Tibial nerve (tissue), 4 donors: ENCODE measurements around the gene GPC4. TPM values are rescaled to one million over a fixed set of nuclear protein-coding genes. Genes with fewer than 3 reads are reported as not detected.

Experiments used
- DNase-seq, 2 donors: peaks; one replicate each; pipeline ENCODE4 v3.0.0-alpha.2; 2019; ENCODE audit warnings: low spot score in 2 of 2
- H3K27ac ChIP-seq, 4 donors: fragments of 200-600 bp; sonication (generic) in 3 of 4; one replicate each; pipeline ENCODE4 v1.5.1; 2017 to 2019; ENCODE audit warnings: mild to moderate bottlenecking in 1 of 4
- H3K27me3 ChIP-seq, 2 donors: fragments of 200-600 bp; sonication (generic) in 1 of 2; one replicate each; pipeline versions ENCODE4 v1.5.1 to v1.6.0; 2017 to 2019
- H3K36me3 ChIP-seq, 3 donors: fragments of 200-600 bp; sonication (generic); one replicate each; pipeline ENCODE4 v1.5.1; 2018 to 2019
- H3K4me1 ChIP-seq, 4 donors: fragments of 200-600 bp; sonication (generic) in 3 of 4; one replicate each; pipeline ENCODE4 v1.5.1; 2017 to 2019
- H3K4me3 ChIP-seq, 4 donors: fragments of 200-600 bp; sonication (generic) in 3 of 4; one replicate each; pipeline ENCODE4 v1.5.1; 2017 to 2019; ENCODE audit warnings: mild to moderate bottlenecking in 1 of 4, moderate library complexity in 1 of 4
- H3K9me3 ChIP-seq, 4 donors: fragments of 200-600 bp; sonication (generic) in 3 of 4; one replicate each; pipeline ENCODE4 v1.5.1; 2017 to 2019
- EP300 ChIP-seq, 2 donors: sonication (generic); formaldehyde crosslinking; IDR thresholded peaks; one replicate each; pipeline ENCODE4 v1.6.1; 2017; ENCODE audit warnings: antibody characterized with exemption in 2 of 2, mild to moderate bottlenecking in 1 of 2
- POLR2A ChIP-seq, 2 donors: fragments of 450-650 bp; IDR thresholded peaks; one replicate each; pipeline ENCODE4 v1.6.1; 2017; ENCODE audit warnings: antibody characterized with exemption in 2 of 2, mild to moderate bottlenecking in 2 of 2, moderate library complexity in 2 of 2
- WGBS, 2 donors: methylation state at CpG; one replicate each; pipeline ENCODE4 v1.1.5; 2018; 5-methylcytosine and 5-hydroxymethylcytosine counted together
- total RNA-seq, 4 donors: library from RNA; depleted of rRNA; stranded (reverse); fragments of >200 nt; gene quantifications; one replicate each; pipeline ENCODE4 v1.1.0, GENCODE V29; 2016
- TF ChIP-seq, protein P1 (sequence below), 5 experiments: fragments of 200-600 bp in 3 of 5; fragments of 450-650 bp in 2 of 5; sonication (generic) in 3 of 5; IDR thresholded peaks; one replicate each; pipeline ENCODE4 v1.5.1; 2016 to 2019; ENCODE audit warnings: antibody characterized with exemption in 5 of 5, mild to moderate bottlenecking in 3 of 5, moderate library complexity in 2 of 5

GPC4 gene
- total RNA-seq, 4 donors from 2014 or later, result 13.2 to 29.1 (median 25.5) TPM

GRCh38 chrX:133389975-133390374 lies 25.3 kb downstream of the GPC4 start:
- no peak overlapping the region for H3K27ac ChIP-seq
- no peaks in the 10 kb centered on the region for H3K9me3 ChIP-seq
- no peaks in the 10 kb centered on the region for H3K36me3 ChIP-seq
- TF ChIP-seq POLR2A (IDR thresholded peaks at IDR 0.05), result no peak
- TF ChIP-seq EP300 (IDR thresholded peaks at IDR 0.05), result no peak
- TF ChIP-seq, protein P1, sequence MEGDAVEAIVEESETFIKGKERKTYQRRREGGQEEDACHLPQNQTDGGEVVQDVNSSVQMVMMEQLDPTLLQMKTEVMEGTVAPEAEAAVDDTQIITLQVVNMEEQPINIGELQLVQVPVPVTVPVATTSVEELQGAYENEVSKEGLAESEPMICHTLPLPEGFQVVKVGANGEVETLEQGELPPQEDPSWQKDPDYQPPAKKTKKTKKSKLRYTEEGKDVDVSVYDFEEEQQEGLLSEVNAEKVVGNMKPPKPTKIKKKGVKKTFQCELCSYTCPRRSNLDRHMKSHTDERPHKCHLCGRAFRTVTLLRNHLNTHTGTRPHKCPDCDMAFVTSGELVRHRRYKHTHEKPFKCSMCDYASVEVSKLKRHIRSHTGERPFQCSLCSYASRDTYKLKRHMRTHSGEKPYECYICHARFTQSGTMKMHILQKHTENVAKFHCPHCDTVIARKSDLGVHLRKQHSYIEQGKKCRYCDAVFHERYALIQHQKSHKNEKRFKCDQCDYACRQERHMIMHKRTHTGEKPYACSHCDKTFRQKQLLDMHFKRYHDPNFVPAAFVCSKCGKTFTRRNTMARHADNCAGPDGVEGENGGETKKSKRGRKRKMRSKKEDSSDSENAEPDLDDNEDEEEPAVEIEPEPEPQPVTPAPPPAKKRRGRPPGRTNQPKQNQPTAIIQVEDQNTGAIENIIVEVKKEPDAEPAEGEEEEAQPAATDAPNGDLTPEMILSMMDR (IDR thresholded peaks at IDR 0.05), result no peak
- no peak overlapping the region for H3K4me3 ChIP-seq
- H3K4me1 ChIP-seq, result peaks cover 0 to 13% (median 2%) of the 10 kb centered on the region in 4 donors
- WGBS, 2 donors, result 64 to 74% methylated on average over 6 of the region's 6 CpGs
- no peak for DNase-seq
- peaks cover 0 to 12% of the 10 kb centered on the region in 2 donors for H3K27me3 ChIP-seq

GRCh38 chrX:133384454-133384853 lies 30.8 kb downstream of the GPC4 start:
- peaks cover 0 to 12% of the 10 kb centered on the region in 2 donors for H3K27me3 ChIP-seq
- no peaks in the 10 kb centered on the region for H3K4me1 ChIP-seq
- no peak overlapping the region for H3K27ac ChIP-seq
- no peak for DNase-seq
- no peak overlapping the region for H3K4me3 ChIP-seq
- TF ChIP-seq POLR2A (IDR thresholded peaks at IDR 0.05) (no peak), EP300 (IDR thresholded peaks at IDR 0.05) (no peak)
- TF ChIP-seq, protein P1 (IDR thresholded peaks at IDR 0.05), result no peak
- H3K9me3 ChIP-seq, result no peaks in the 10 kb centered on the region
- H3K36me3 ChIP-seq, result no peaks in the 10 kb centered on the region
- 79 to 85% methylated on average over 6 of the region's 6 CpGs for WGBS, 2 donors

DNA sequence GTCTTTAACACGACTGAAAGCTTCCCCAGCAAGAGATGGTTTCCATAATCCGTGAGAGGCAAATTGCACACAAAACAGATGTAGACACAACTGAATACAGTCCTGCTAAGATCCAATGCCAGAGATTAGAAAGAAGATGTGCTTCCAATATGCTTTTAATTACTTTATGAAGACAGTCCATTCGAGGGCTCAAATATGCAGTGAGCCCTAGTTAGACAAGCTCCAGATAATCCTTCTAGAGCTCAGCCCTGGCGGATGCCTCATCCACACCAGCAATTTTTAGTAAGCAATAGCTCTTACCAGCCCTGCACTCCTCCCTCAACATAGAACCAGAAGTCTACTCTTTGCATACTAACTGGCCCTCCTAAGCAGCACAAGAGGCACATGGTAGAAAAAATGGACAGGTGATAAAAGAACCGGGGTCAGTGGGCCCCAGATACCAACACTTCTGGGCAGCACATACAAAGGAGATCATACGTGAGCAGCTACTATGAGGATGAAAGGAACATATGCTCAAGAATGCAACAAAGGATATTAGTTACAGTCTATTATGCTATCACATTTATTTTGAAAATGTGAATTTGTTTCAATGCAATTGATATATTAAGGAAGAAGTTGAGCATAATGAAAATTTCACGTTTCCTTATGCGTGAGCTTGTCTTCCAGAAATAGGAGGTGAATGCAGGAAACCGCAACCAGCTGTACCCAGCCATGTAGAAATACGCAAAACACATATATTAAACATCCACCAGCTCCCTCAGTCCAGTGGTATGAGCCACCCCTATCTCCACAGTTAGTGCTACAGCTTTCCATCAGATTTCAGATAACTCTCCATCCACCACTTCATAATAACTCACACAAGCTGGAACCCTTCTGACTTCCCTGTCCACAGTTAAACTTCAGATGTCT lies 34.3 kb downstream of the GPC4 start:
- no peaks in the 10 kb centered on the region for H3K9me3 ChIP-seq
- peaks cover 0 to 7% of the 10 kb centered on the region in 2 donors for H3K27me3 ChIP-seq
- no peak overlapping the region for H3K27ac ChIP-seq
- H3K36me3 ChIP-seq, result no peaks in the 10 kb centered on the region
- WGBS, 2 donors, result 79% methylated on average over 10 of the region's 10 CpGs
- peaks cover 0 to 8% (median 0%) of the 10 kb centered on the region in 4 donors for H3K4me1 ChIP-seq
- H3K4me3 ChIP-seq, result no peak overlapping the region
- TF ChIP-seq, protein P1 (IDR thresholded peaks at IDR 0.05), result no peak
- TF ChIP-seq EP300 (IDR thresholded peaks at IDR 0.05) (no peak), POLR2A (IDR thresholded peaks at IDR 0.05) (no peak)
- DNase-seq, result no peak

DNA sequence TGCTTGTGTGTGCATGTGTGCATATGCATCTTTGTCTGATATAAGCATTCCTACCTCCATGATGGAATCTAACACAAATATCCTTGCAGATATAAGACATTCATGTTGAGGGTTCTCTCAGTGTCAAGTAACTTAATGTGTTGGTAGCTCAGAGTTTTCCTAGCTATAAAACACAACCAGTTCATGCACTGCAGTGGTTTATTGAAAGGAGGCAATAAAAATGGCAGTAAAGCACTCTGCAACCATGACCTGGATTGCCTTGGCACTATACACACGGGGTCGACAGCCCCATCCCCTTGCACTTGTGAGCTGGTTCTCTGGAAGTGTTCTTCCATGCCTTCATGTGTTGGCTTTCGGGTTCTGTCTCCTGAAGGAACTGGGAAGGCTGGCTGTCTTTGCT lies 38.9 kb downstream of the GPC4 start:
- Histone ChIP-seq H3K4me3 (no peak overlapping the region), H3K36me3 (no peaks in the 10 kb centered on the region), H3K9me3 (no peaks in the 10 kb centered on the region), H3K27ac (peak overlapping the region in 1 of 4 donors; percentile 24), H3K4me1 (peaks cover 0 to 24% (median 0%) of the 10 kb centered on the region in 4 donors), H3K27me3 (peaks cover 0 to 9% of the 10 kb centered on the region in 2 donors)
- no peak for TF ChIP-seq EP300 (IDR thresholded peaks at IDR 0.05)
- no peak for TF ChIP-seq POLR2A (IDR thresholded peaks at IDR 0.05)
- TF ChIP-seq, protein P1 (IDR thresholded peaks at IDR 0.05), result no peak
- 78% methylated on average over 3 of the region's 3 CpGs; no CpG with 5 or more reads in 1 of the 2 donors for WGBS, 2 donors
- no peak for DNase-seq
